RCC 7860 (cell line): Measurements from ENCODE around the gene SCO2.

Experiments
- DNase-seq: peaks from one replicate; pipeline ENCODE4 v3.0.0-alpha.2; 2015; ENCODE audit warnings: low spot score
- FAIRE-seq: peaks from 2 replicates; lab custom pipeline; 2012; peaks lifted over from hg19 to GRCh38; lab: Jason Lieb, UNC

SCO2 gene

GRCh38 chr22:50503475-50504145, 21.8 kb downstream of the SCO2 start:
- no peak for FAIRE-seq
- no peak for DNase-seq

- FAIRE-seq: no peak
- no peak for DNase-seq
Measured at GRCh38 chr22:50502628-50503474, 22.5 kb downstream of the SCO2 start.

GRCh38 chr22:50502096-50502495, 23.3 kb downstream of the SCO2 start:
- FAIRE-seq (no peak), DNase-seq (no peak)

- FAIRE-seq (no peak), DNase-seq (no peak)
Measured at GRCh38 chr22:50500452-50500851, 24.9 kb downstream of the SCO2 start.

GRCh38 chr22:50498322-50498890, 27.0 kb downstream of the SCO2 start:
- FAIRE-seq: no peak
- DNase-seq: peak; percentile 58

GRCh38 chr22:50497093-50497492, 28.3 kb downstream of the SCO2 start:
- DNase-seq: no peak
- FAIRE-seq: no peak

- DNase-seq (no peak), FAIRE-seq (no peak)
Measured at GRCh38 chr22:50490531-50491308, 34.7 kb downstream of the SCO2 start.

GRCh38 chr22:50489363-50490243, 35.8 kb downstream of the SCO2 start:
- DNase-seq (no peak), FAIRE-seq (no peak)

GRCh38 chr22:50488886-50489285, 36.5 kb downstream of the SCO2 start:
- no peak for DNase-seq
- FAIRE-seq: no peak

GRCh38 chr22:50488006-50488677, 37.3 kb downstream of the SCO2 start:
- FAIRE-seq (no peak), DNase-seq (no peak)

GRCh38 chr22:50487290-50488005, 38.0 kb downstream of the SCO2 start:
- no peak for FAIRE-seq
- no peak for DNase-seq

- FAIRE-seq (peak; percentile 75), DNase-seq (peak; percentile 81)
Measured at GRCh38 chr22:50486561-50487289, 38.7 kb downstream of the SCO2 start, which contains the start of gene MIOX. Gene MIOX, plus strand, starts transcription at chr22:50486859. Its CDS starts 39 bp downstream, at chr22:50486898.

- DNase-seq (no peak), FAIRE-seq (no peak)
Measured at GRCh38 chr22:50485221-50486131, 39.9 kb downstream of the SCO2 start.

GRCh38 chr22:50483977-50484853, 41.2 kb downstream of the SCO2 start:
- DNase-seq: no peak
- no peak for FAIRE-seq

- FAIRE-seq (no peak), DNase-seq (no peak)
Measured at GRCh38 chr22:50483556-50483955, 41.8 kb downstream of the SCO2 start.

- DNase-seq (no peak), FAIRE-seq (no peak)
Measured at GRCh38 chr22:50483106-50483505, 42.3 kb downstream of the SCO2 start.
